GM12872 (cell line): ENCODE results near the gene CEP55.

Source experiments
- TF ChIP-seq, protein P1 (sequence below): IDR thresholded peaks from 3 replicates; pipeline ENCODE4 v1.5.1; 2011; ENCODE audit warnings: low read depth, mild to moderate bottlenecking, low read length, moderate library complexity; ENCODE audit not compliant: insufficient read depth

The CEP55 gene

GRCh38 chr10:93495654-93496321 is 624 bp upstream of the CEP55 start:
- TF ChIP-seq, protein P1, sequence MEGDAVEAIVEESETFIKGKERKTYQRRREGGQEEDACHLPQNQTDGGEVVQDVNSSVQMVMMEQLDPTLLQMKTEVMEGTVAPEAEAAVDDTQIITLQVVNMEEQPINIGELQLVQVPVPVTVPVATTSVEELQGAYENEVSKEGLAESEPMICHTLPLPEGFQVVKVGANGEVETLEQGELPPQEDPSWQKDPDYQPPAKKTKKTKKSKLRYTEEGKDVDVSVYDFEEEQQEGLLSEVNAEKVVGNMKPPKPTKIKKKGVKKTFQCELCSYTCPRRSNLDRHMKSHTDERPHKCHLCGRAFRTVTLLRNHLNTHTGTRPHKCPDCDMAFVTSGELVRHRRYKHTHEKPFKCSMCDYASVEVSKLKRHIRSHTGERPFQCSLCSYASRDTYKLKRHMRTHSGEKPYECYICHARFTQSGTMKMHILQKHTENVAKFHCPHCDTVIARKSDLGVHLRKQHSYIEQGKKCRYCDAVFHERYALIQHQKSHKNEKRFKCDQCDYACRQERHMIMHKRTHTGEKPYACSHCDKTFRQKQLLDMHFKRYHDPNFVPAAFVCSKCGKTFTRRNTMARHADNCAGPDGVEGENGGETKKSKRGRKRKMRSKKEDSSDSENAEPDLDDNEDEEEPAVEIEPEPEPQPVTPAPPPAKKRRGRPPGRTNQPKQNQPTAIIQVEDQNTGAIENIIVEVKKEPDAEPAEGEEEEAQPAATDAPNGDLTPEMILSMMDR: no peak

DNA sequence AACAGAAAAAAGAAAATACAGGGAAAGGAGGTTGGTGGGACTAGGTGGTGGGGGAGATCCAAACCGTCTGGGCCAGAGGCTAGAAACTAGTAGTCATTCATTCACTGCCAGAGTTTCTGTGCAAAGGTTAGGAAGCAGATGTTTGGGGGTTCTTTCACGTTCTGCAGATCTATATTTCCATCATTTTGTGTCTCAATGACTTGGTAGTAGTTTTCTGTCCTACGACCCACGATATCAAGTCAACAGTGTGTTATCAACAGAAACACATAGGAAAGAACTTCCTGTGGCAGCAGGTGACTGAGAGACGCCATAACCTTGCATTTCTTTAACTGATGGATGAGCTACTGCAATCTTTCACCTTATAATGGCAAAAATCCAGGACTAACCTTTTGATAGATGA is 1.8 kb downstream of the CEP55 start:
- TF ChIP-seq, protein P1: no peak

DNA sequence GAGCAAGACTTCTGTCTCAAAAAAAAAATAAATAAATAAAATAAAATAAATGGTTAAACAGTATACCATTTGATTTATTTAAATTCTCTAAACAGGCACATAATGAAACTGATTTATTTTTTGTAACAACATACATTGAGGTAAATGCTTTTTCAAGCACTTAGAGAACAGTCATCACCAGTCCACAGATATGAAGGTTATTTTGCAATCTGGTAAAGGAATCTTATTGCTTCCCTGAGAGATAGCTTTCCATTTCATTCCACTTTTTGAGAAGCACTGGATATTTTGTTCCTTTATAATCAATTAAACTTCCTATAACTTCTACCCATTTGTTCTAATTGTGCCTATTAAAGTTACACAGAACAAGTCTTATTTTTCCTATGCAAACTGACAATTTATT is 5.2 kb downstream of the CEP55 start:
- TF ChIP-seq, protein P1: no peak

GRCh38 chr10:93503075-93503474 is 6.7 kb downstream of the CEP55 start:
- TF ChIP-seq, protein P1: no peak

DNA sequence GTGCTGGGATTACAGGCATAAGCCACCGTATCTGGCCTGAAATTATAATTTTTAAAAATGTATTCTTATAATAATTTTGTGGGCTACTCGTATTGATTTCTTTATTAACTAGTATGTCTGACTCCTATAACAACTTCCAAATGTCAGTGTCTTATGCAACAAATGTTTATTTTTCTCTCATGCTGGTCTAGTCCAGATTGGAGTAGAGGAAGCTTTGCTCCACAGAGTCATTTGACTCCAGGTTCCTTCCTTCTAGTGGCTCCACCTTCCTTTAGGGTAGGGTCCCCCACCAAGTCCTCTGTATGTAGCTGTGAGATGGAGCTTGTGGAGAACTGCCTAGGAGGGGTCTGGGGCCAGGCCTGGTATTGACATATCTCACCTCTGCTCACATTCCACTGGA is 8.7 kb downstream of the CEP55 start:
- TF ChIP-seq, protein P1: no peak

GRCh38 chr10:93509816-93510215 is 13.4 kb downstream of the CEP55 start:
- TF ChIP-seq, protein P1: no peak

- TF ChIP-seq, protein P1: no peak
Measured at GRCh38 chr10:93512565-93512964, 16.2 kb downstream of the CEP55 start.
